Neuronal stem cell (in vitro differentiated cells): Measurements from ENCODE around the gene WDPCP.
A peak's percentile ranks its signal among the peaks of the same experiment; 100 is the strongest.
"Not testable (repeated sequence)": the region's sequence is repeated elsewhere in the genome, so short reads cannot be mapped to it uniquely, and the experiment has no call there.

Experiments used
- DNase-seq: peaks from one replicate; pipeline ENCODE4 v3.0.0-alpha.2; 2013; ENCODE audit warnings: low spot score
- H2AFZ ChIP-seq: one replicate; pipeline ENCODE4 v1.6.1; 2013; ENCODE audit warnings: mild to moderate bottlenecking, low read length, inconsistent platforms
- H2AK5ac ChIP-seq: 2 replicates; pipeline ENCODE4 v1.6.1; 2013; ENCODE audit warnings: low read depth, mild to moderate bottlenecking, inconsistent platforms, low read length, moderate library complexity, mixed read lengths
- H2BK120ac ChIP-seq: 2 replicates; pipeline ENCODE4 v1.6.1; 2013; ENCODE audit warnings: low read depth, mild to moderate bottlenecking, inconsistent platforms, low read length, moderate library complexity, mixed read lengths
- H2BK12ac ChIP-seq: one replicate; pipeline ENCODE4 v1.6.1; 2013; ENCODE audit warnings: low read length, inconsistent platforms
- H2BK15ac ChIP-seq: 2 replicates; pipeline ENCODE4 v1.6.1; 2013; ENCODE audit warnings: mild to moderate bottlenecking, low read length, inconsistent platforms, mixed read lengths
- H2BK5ac ChIP-seq: one replicate; pipeline ENCODE4 v1.6.1; 2013; ENCODE audit warnings: inconsistent platforms, mild to moderate bottlenecking, low read length, moderate library complexity
- H3K14ac ChIP-seq: one replicate; pipeline ENCODE4 v1.6.1; 2013; ENCODE audit warnings: low read length, inconsistent platforms
- H3K18ac ChIP-seq: 2 replicates; pipeline ENCODE4 v1.6.1; 2013; ENCODE audit warnings: low read length, inconsistent platforms
- H3K23ac ChIP-seq: 2 replicates; pipeline ENCODE4 v1.6.1; 2013; ENCODE audit warnings: low read depth, mild to moderate bottlenecking, mixed read lengths, low read length, inconsistent platforms; ENCODE audit not compliant: poor library complexity
- H3K27ac ChIP-seq: replicated peaks from 3 replicates; pipeline ENCODE4 v1.5.1; 2013; ENCODE audit warnings: low read length, inconsistent platforms
- H3K27me3 ChIP-seq, 3 experiments: 2 replicates each; pipeline ENCODE4 v1.6.1; 2013; ENCODE audit warnings: low read length in 3 of 3, mild to moderate bottlenecking in 2 of 3, inconsistent platforms in 1 of 3, low read depth in 1 of 3, mixed read lengths in 1 of 3, moderate library complexity in 1 of 3; ENCODE audit not compliant: control insufficient read depth in 3 of 3, insufficient read depth in 3 of 3
- H3K36me3 ChIP-seq, 2 donors: replicated peaks in 1 of 2; 2 replicates each; pipeline ENCODE4 v1.6.1; 2013; ENCODE audit warnings: low read length in 2 of 2; ENCODE audit not compliant: control insufficient read depth in 2 of 2, insufficient read depth in 2 of 2
- H3K4ac ChIP-seq: 2 replicates; pipeline ENCODE4 v1.6.1; 2013; ENCODE audit warnings: inconsistent platforms, mild to moderate bottlenecking, low read length, moderate library complexity
- H3K4me1 ChIP-seq, 2 donors: 1 replicate in 1 of 2; 2 replicates in 1 of 2; pipeline ENCODE4 v1.6.1; 2013; ENCODE audit warnings: low read length in 2 of 2, low read depth in 1 of 2; ENCODE audit not compliant: control insufficient read depth in 2 of 2, insufficient read depth in 1 of 2
- H3K4me2 ChIP-seq: one replicate; pipeline ENCODE4 v1.6.1; 2013; ENCODE audit warnings: mild to moderate bottlenecking, low read length, inconsistent platforms; ENCODE audit not compliant: insufficient read depth, poor library complexity, severe bottlenecking
- H3K4me3 ChIP-seq, 2 donors: 2 replicates each; pipeline ENCODE4 v1.5.1; 2013; ENCODE audit warnings: low read length in 2 of 2, mild to moderate bottlenecking in 2 of 2, inconsistent platforms in 1 of 2, moderate library complexity in 1 of 2
- H3K79me1 ChIP-seq: one replicate; pipeline ENCODE4 v1.6.1; 2013; ENCODE audit warnings: low read depth, mild to moderate bottlenecking, inconsistent platforms, low read length, moderate library complexity
- H3K9ac ChIP-seq: one replicate; pipeline ENCODE4 v1.6.1; 2013; ENCODE audit warnings: mild to moderate bottlenecking, low read depth, low read length, inconsistent platforms; ENCODE audit not compliant: poor library complexity
- H3K9me3 ChIP-seq, 2 donors: replicated peaks in 1 of 2; 2 replicates each; pipeline versions ENCODE3 to v1.6.1; 2013; ENCODE audit warnings: low read length in 2 of 2, mild to moderate bottlenecking in 2 of 2, inconsistent platforms in 1 of 2, low read depth in 1 of 2, mixed read lengths in 1 of 2, moderate library complexity in 1 of 2; ENCODE audit not compliant: control insufficient read depth in 2 of 2, insufficient read depth in 1 of 2
- H4K8ac ChIP-seq: one replicate; pipeline ENCODE4 v1.6.1; 2013; ENCODE audit warnings: low read depth, mild to moderate bottlenecking, inconsistent platforms, low read length, moderate library complexity
- H4K91ac ChIP-seq: one replicate; pipeline ENCODE4 v1.6.1; 2013; ENCODE audit warnings: low read length, low read depth, mild to moderate bottlenecking, inconsistent platforms; ENCODE audit not compliant: poor library complexity
- WGBS, 2 donors: extraction: QIAGEN DNeasy Blood & Tissue Kit; methylation state at CpG; one replicate each; pipeline ENCODE4 v1.1.7; 2013; ENCODE audit warnings: missing lambda C conversion rate in 2 of 2, mixed read lengths in 1 of 2; ENCODE audit not compliant: insufficient read length in 2 of 2, insufficient replicate concordance in 1 of 2; ENCODE audit errors: extremely low coverage in 2 of 2; 5-methylcytosine and 5-hydroxymethylcytosine counted together

Gene WDPCP

DNA sequence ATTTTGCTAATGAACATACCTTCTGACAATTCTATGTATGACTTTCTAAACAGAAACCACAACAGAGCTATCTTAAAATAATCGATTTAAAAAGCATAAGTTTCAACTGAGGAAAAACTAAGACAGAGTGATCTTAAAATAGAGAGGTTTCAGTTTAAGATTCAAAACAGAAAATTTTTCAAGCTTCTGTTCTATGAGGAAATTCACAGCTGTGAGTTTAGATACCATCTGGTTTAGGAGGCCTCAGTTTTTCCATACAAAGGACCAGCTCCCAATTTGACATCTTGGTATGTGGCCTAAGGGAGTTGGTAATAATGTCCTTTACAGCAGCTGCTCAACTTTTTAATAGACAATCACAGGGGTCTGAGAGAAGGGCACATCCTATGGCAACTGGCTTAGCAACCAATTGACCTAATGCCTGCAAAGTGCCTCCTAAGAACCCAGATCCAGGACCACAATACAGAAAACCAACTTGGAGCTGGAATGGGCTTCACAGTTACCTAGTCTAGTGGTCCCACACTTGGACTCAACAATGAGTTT lies 40.2 kb upstream of the WDPCP start:
- H2AFZ ChIP-seq, result peak overlapping the region; percentile 4
- H3K9me3 ChIP-seq, result peaks cover 8 to 16% of the 10 kb centered on the region in 2 donors
- no peak overlapping the region for H3K4ac ChIP-seq
- H4K91ac ChIP-seq, result no peak overlapping the region
- H3K79me1 ChIP-seq, result no peaks in the 10 kb centered on the region
- DNase-seq, result no peak
- no peak overlapping the region for H2BK5ac ChIP-seq
- WGBS, 2 donors, result no CpG with 5 or more reads among the region's 1 CpG
- H3K4me1 ChIP-seq, result peaks cover 0 to 13% of the 10 kb centered on the region in 2 donors
- no peak overlapping the region for H4K8ac ChIP-seq
- no peak overlapping the region for H3K14ac ChIP-seq
- H3K27ac ChIP-seq, result no peak overlapping the region
- peaks cover 0 to 2% of the 10 kb centered on the region in 2 donors for H3K36me3 ChIP-seq
- H3K4me2 ChIP-seq, result no peak overlapping the region
- no peak overlapping the region for H3K23ac ChIP-seq
- H2BK120ac ChIP-seq, result no peak overlapping the region
- H2BK12ac ChIP-seq, result no peak overlapping the region
- H3K27me3 ChIP-seq, result no peaks in the 10 kb centered on the region
- no peak overlapping the region for H2BK15ac ChIP-seq
- no peak overlapping the region for H3K18ac ChIP-seq
- no peak overlapping the region for H3K4me3 ChIP-seq
- H2AK5ac ChIP-seq, result no peak overlapping the region
- no peak overlapping the region for H3K9ac ChIP-seq

DNA sequence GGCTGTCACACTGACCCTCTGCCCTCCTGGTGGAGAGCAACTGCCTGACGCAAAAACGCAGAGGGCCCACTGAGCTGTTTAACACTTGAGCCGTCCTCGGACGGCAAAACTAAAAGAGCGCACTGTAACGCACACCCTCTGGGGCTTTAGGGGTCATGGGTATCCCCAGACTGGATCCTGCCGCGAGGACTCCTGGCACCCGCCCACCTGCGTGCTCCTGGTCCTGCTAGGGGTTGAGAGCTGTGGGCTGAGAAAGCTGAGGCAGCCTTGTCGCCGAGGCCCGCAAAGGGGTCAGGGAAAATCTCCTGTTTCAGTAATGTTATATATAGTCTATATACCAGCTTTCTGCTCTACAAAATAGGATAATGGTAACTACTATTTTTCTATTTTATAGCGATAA lies 39.6 kb upstream of the WDPCP start:
- H3K4me2 ChIP-seq, result no peak overlapping the region
- no peak for DNase-seq
- no peak overlapping the region for H3K4me3 ChIP-seq
- H3K9ac ChIP-seq, result no peak overlapping the region
- no peak overlapping the region for H2BK12ac ChIP-seq
- H3K4ac ChIP-seq, result no peak overlapping the region
- H3K23ac ChIP-seq, result no peak overlapping the region
- no peak overlapping the region for H2BK120ac ChIP-seq
- H4K91ac ChIP-seq, result no peak overlapping the region
- peaks cover 8 to 12% of the 10 kb centered on the region in 2 donors for H3K9me3 ChIP-seq
- no peak overlapping the region for H3K18ac ChIP-seq
- H2BK15ac ChIP-seq, result no peak overlapping the region
- H4K8ac ChIP-seq, result no peak overlapping the region
- no peak overlapping the region for H3K14ac ChIP-seq
- H3K79me1 ChIP-seq, result no peaks in the 10 kb centered on the region
- H3K27me3 ChIP-seq, result no peaks in the 10 kb centered on the region
- WGBS, 2 donors, result no CpG with 5 or more reads among the region's 15 CpGs
- peaks cover 0 to 2% of the 10 kb centered on the region in 2 donors for H3K36me3 ChIP-seq
- H2AFZ ChIP-seq, result no peak overlapping the region
- H2AK5ac ChIP-seq, result no peak overlapping the region
- no peak overlapping the region for H3K27ac ChIP-seq
- H3K4me1 ChIP-seq, result peaks cover 0 to 13% of the 10 kb centered on the region in 2 donors
- H2BK5ac ChIP-seq, result peak overlapping the region; percentile 66

DNA sequence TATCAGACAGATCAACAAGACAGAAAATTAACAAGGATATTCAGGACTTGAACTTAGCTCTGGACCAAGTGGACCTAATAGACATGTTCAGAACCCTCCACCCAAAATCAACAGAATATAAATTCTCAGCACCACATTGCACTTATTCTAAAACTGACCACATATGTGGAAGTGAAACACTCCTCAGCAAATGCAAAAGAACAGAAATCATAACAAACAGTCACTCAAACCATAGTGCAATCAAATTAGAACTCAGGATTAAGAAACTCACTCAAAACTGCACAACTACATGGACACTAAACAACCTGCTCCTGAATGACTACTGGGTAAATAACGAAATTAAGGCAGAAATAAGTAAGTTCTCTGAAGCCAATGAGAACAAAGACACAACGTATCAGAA lies 35.5 kb upstream of the WDPCP start:
- H3K14ac ChIP-seq, H3K4me2 ChIP-seq, H2BK12ac ChIP-seq, H2AK5ac ChIP-seq, H2BK120ac ChIP-seq, H3K27me3 ChIP-seq, H3K79me1 ChIP-seq, H2AFZ ChIP-seq, H4K8ac ChIP-seq, H2BK5ac ChIP-seq, H3K23ac ChIP-seq, H3K9me3 ChIP-seq, H2BK15ac ChIP-seq, H3K4me1 ChIP-seq, DNase-seq, H3K18ac ChIP-seq, H3K4ac ChIP-seq, H3K4me3 ChIP-seq, H3K27ac ChIP-seq, H4K91ac ChIP-seq, H3K36me3 ChIP-seq, H3K9ac ChIP-seq: not testable (repeated sequence)
- no CpG with 5 or more reads among the region's 2 CpGs for WGBS, 2 donors

DNA sequence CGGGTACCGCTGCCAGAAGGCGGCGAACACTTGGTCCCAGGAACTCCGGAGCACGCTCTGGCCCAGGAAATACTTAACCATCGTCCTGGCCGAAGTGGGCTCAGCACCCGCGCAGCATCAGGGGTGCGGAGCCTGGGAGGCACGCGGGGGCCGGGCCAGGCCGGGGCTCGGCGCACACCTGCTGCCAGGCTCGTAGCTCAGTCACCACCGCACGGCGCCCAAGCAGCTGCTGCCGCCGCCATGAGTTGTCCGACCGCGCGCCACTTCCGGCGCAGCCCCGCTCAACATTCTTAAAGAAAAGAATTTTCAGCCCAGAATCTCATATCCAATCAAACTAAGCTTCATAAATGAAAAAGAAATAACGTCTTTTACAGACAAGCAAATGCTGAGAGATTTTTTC lies 34.5 kb upstream of the WDPCP start:
- no peak overlapping the region for H3K18ac ChIP-seq
- no peak overlapping the region for H3K9ac ChIP-seq
- no CpG with 5 or more reads among the region's 31 CpGs for WGBS, 2 donors
- H3K79me1 ChIP-seq, result no peaks in the 10 kb centered on the region
- H3K4me2 ChIP-seq, result no peak overlapping the region
- no peak overlapping the region for H3K27ac ChIP-seq
- no peak overlapping the region for H2AFZ ChIP-seq
- no peak overlapping the region for H3K4ac ChIP-seq
- H3K23ac ChIP-seq, result no peak overlapping the region
- H3K36me3 ChIP-seq, result peaks cover 0 to under 1% of the 10 kb centered on the region in 2 donors
- peaks cover 0 to 2% of the 10 kb centered on the region in 2 donors for H3K4me1 ChIP-seq
- no peak overlapping the region for H2BK12ac ChIP-seq
- no peak overlapping the region for H2BK5ac ChIP-seq
- no peak overlapping the region for H2BK15ac ChIP-seq
- H2AK5ac ChIP-seq, result no peak overlapping the region
- H4K8ac ChIP-seq, result no peak overlapping the region
- H3K4me3 ChIP-seq, result no peak overlapping the region
- no peak overlapping the region for H2BK120ac ChIP-seq
- H3K9me3 ChIP-seq, result peaks cover 0 to 3% of the 10 kb centered on the region in 2 donors
- no peak overlapping the region for H4K91ac ChIP-seq
- H3K27me3 ChIP-seq, result no peaks in the 10 kb centered on the region
- DNase-seq, result no peak
- H3K14ac ChIP-seq, result no peak overlapping the region
